IPS-18a (cell line): ENCODE results near the gene GNG7.

ENCODE experiments used
- H3K27ac ChIP-seq: one replicate; pipeline ENCODE4 v1.5.1; 2013; ENCODE audit warnings: low read length
- H3K27me3 ChIP-seq: one replicate; pipeline ENCODE4 v1.6.1; 2013; ENCODE audit warnings: mild to moderate bottlenecking, low read length; ENCODE audit not compliant: control insufficient read depth, insufficient read depth
- H3K36me3 ChIP-seq: one replicate; pipeline ENCODE4 v1.6.1; 2013; ENCODE audit warnings: low read depth, low read length; ENCODE audit not compliant: control insufficient read depth
- H3K4me1 ChIP-seq: one replicate; pipeline ENCODE4 v1.6.1; 2013; ENCODE audit warnings: low read depth, low read length; ENCODE audit not compliant: control insufficient read depth
- H3K4me3 ChIP-seq: one replicate; pipeline ENCODE4 v1.5.1; 2013; ENCODE audit warnings: low read length
- H3K9ac ChIP-seq: one replicate; pipeline ENCODE4 v1.6.1; 2013; ENCODE audit warnings: mild to moderate bottlenecking, low read length, moderate library complexity
- H3K9me3 ChIP-seq: one replicate; pipeline ENCODE4 v1.6.1; 2013; ENCODE audit warnings: low read depth, low read length; ENCODE audit not compliant: control insufficient read depth

GNG7 gene

GRCh38 chr19:2619076-2619475, 83.4 kb downstream of the GNG7 start:
- Histone ChIP-seq H3K27ac (no peak overlapping the region), H3K36me3 (no peaks in the 10 kb centered on the region), H3K9me3 (peaks cover 5% of the 10 kb centered on the region), H3K9ac (no peak overlapping the region), H3K4me3 (no peak overlapping the region), H3K27me3 (peaks cover 7% of the 10 kb centered on the region), H3K4me1 (no peaks in the 10 kb centered on the region)

- Histone ChIP-seq H3K27me3 (peaks cover 9% of the 10 kb centered on the region), H3K9ac (no peak overlapping the region), H3K4me3 (no peak overlapping the region), H3K27ac (no peak overlapping the region), H3K36me3 (no peaks in the 10 kb centered on the region), H3K4me1 (no peaks in the 10 kb centered on the region), H3K9me3 (peaks cover 5% of the 10 kb centered on the region)
Measured at GRCh38 chr19:2618611-2619010, 83.9 kb downstream of the GNG7 start.

GRCh38 chr19:2617393-2618165, 84.9 kb downstream of the GNG7 start:
- no peak overlapping the region for H3K9ac ChIP-seq
- H3K4me3 ChIP-seq: no peak overlapping the region
- no peaks in the 10 kb centered on the region for H3K36me3 ChIP-seq
- H3K4me1 ChIP-seq: no peaks in the 10 kb centered on the region
- H3K27me3 ChIP-seq: peaks cover 18% of the 10 kb centered on the region
- peaks cover 5% of the 10 kb centered on the region for H3K9me3 ChIP-seq
- no peak overlapping the region for H3K27ac ChIP-seq

GRCh38 chr19:2616741-2617392, 85.6 kb downstream of the GNG7 start:
- no peak overlapping the region for H3K9ac ChIP-seq
- H3K4me1 ChIP-seq: no peaks in the 10 kb centered on the region
- H3K27ac ChIP-seq: no peak overlapping the region
- peaks cover 5% of the 10 kb centered on the region for H3K9me3 ChIP-seq
- H3K4me3 ChIP-seq: no peak overlapping the region
- H3K27me3 ChIP-seq: peaks cover 18% of the 10 kb centered on the region
- H3K36me3 ChIP-seq: no peaks in the 10 kb centered on the region

GRCh38 chr19:2615782-2616181, 86.7 kb downstream of the GNG7 start:
- peaks cover 5% of the 10 kb centered on the region for H3K9me3 ChIP-seq
- H3K9ac ChIP-seq: no peak overlapping the region
- peaks cover 18% of the 10 kb centered on the region for H3K27me3 ChIP-seq
- no peak overlapping the region for H3K27ac ChIP-seq
- H3K4me3 ChIP-seq: no peak overlapping the region
- no peaks in the 10 kb centered on the region for H3K36me3 ChIP-seq
- no peaks in the 10 kb centered on the region for H3K4me1 ChIP-seq

GRCh38 chr19:2613507-2614295, 88.8 kb downstream of the GNG7 start:
- no peaks in the 10 kb centered on the region for H3K4me1 ChIP-seq
- no peak overlapping the region for H3K27ac ChIP-seq
- peaks cover 5% of the 10 kb centered on the region for H3K9me3 ChIP-seq
- no peak overlapping the region for H3K4me3 ChIP-seq
- H3K9ac ChIP-seq: no peak overlapping the region
- H3K36me3 ChIP-seq: no peaks in the 10 kb centered on the region
- H3K27me3 ChIP-seq: peaks cover 21% of the 10 kb centered on the region

GRCh38 chr19:2612619-2613249, 89.8 kb downstream of the GNG7 start:
- H3K9me3 ChIP-seq: peaks cover 5% of the 10 kb centered on the region
- H3K4me1 ChIP-seq: no peaks in the 10 kb centered on the region
- no peak overlapping the region for H3K4me3 ChIP-seq
- H3K27ac ChIP-seq: no peak overlapping the region
- no peak overlapping the region for H3K9ac ChIP-seq
- no peaks in the 10 kb centered on the region for H3K36me3 ChIP-seq
- H3K27me3 ChIP-seq: peaks cover 21% of the 10 kb centered on the region

- H3K9ac ChIP-seq: no peak overlapping the region
- peaks cover 21% of the 10 kb centered on the region for H3K27me3 ChIP-seq
- no peak overlapping the region for H3K4me3 ChIP-seq
- no peak overlapping the region for H3K27ac ChIP-seq
- H3K4me1 ChIP-seq: no peaks in the 10 kb centered on the region
- no peaks in the 10 kb centered on the region for H3K36me3 ChIP-seq
- peaks cover 5% of the 10 kb centered on the region for H3K9me3 ChIP-seq
Measured at GRCh38 chr19:2611483-2612464, 90.7 kb downstream of the GNG7 start.

GRCh38 chr19:2610637-2611482, 91.6 kb downstream of the GNG7 start:
- H3K36me3 ChIP-seq: no peaks in the 10 kb centered on the region
- no peak overlapping the region for H3K9ac ChIP-seq
- peaks cover 21% of the 10 kb centered on the region for H3K27me3 ChIP-seq
- H3K27ac ChIP-seq: no peak overlapping the region
- peak overlapping the region; percentile 44 for H3K4me3 ChIP-seq
- H3K4me1 ChIP-seq: no peaks in the 10 kb centered on the region
- peaks cover 5% of the 10 kb centered on the region for H3K9me3 ChIP-seq
